ENCODE results near the gene NTN1. TPM values are rescaled to one million over a fixed set of nuclear protein-coding genes. Genes with fewer than 3 reads are reported as not detected.

The NTN1 gene
- total and polyA plus RNA-seq, 2 donors = 2.0 to 2.4 TPM

GRCh38 chr17:9026741-9027140 is 5.4 kb downstream of the NTN1 start:
- H3K27me3 ChIP-seq (ENCODE audit: control insufficient read depth in 2 of 2, insufficient read depth in 1 of 2, low read length in 1 of 2) = peaks cover 42 to 65% of the 10 kb centered on the region in 2 donors
- peaks cover 9 to 13% of the 10 kb centered on the region in 2 donors for H3K4me1 ChIP-seq (ENCODE audit: control insufficient read depth in 2 of 2, insufficient read depth in 2 of 2, low read length in 2 of 2)
- H3K27ac ChIP-seq (ENCODE audit: low read depth in 1 of 2, low read length in 1 of 2) = no peak overlapping the region
- no peaks in the 10 kb centered on the region for H3K36me3 ChIP-seq (ENCODE audit: control insufficient read depth in 2 of 2, insufficient read depth in 2 of 2, low read length in 1 of 2)
- no peak for DNase-seq (ENCODE audit: low read depth in 6 of 9, low spot score in 9 of 9)
- no peak overlapping the region for H3K4me3 ChIP-seq (ENCODE audit: low read length in 2 of 2)
- H3K9me3 ChIP-seq (ENCODE audit: control insufficient read depth in 2 of 2, insufficient read depth in 1 of 2, low read length in 1 of 2) = no peaks in the 10 kb centered on the region
- WGBS = 91% methylated on average over 8 of the region's 8 CpGs

GRCh38 chr17:9028202-9028987 is 7.1 kb downstream of the NTN1 start:
- Histone ChIP-seq H3K4me1 (ENCODE audit: control insufficient read depth in 2 of 2, insufficient read depth in 2 of 2, low read length in 2 of 2) (no peaks in the 10 kb centered on the region), H3K36me3 (ENCODE audit: control insufficient read depth in 2 of 2, insufficient read depth in 2 of 2, low read length in 1 of 2) (no peaks in the 10 kb centered on the region), H3K27me3 (ENCODE audit: control insufficient read depth in 2 of 2, insufficient read depth in 1 of 2, low read length in 1 of 2) (peaks cover 25 to 56% of the 10 kb centered on the region in 2 donors), H3K4me3 (ENCODE audit: low read length in 2 of 2) (no peak overlapping the region), H3K27ac (ENCODE audit: low read depth in 1 of 2, low read length in 1 of 2) (no peak overlapping the region), H3K9me3 (ENCODE audit: control insufficient read depth in 2 of 2, insufficient read depth in 1 of 2, low read length in 1 of 2) (no peaks in the 10 kb centered on the region)
- no peak for DNase-seq (ENCODE audit: low read depth in 6 of 9, low spot score in 9 of 9)
- 90% methylated on average over 11 of the region's 11 CpGs for WGBS

GRCh38 chr17:9028988-9029570 is 7.8 kb downstream of the NTN1 start:
- Histone ChIP-seq H3K27ac (ENCODE audit: low read depth in 1 of 2, low read length in 1 of 2) (no peak overlapping the region), H3K36me3 (ENCODE audit: control insufficient read depth in 2 of 2, insufficient read depth in 2 of 2, low read length in 1 of 2) (no peaks in the 10 kb centered on the region), H3K9me3 (ENCODE audit: control insufficient read depth in 2 of 2, insufficient read depth in 1 of 2, low read length in 1 of 2) (no peaks in the 10 kb centered on the region), H3K4me1 (ENCODE audit: control insufficient read depth in 2 of 2, insufficient read depth in 2 of 2, low read length in 2 of 2) (no peaks in the 10 kb centered on the region), H3K27me3 (ENCODE audit: control insufficient read depth in 2 of 2, insufficient read depth in 1 of 2, low read length in 1 of 2) (peaks cover 20 to 50% of the 10 kb centered on the region in 2 donors), H3K4me3 (ENCODE audit: low read length in 2 of 2) (no peak overlapping the region)
- DNase-seq (ENCODE audit: low read depth in 6 of 9, low spot score in 9 of 9) = no peak
- WGBS = 96% methylated on average over 13 of the region's 13 CpGs

- Histone ChIP-seq H3K27me3 (ENCODE audit: control insufficient read depth in 2 of 2, insufficient read depth in 1 of 2, low read length in 1 of 2) (peaks cover 0 to 22% of the 10 kb centered on the region in 2 donors), H3K9me3 (ENCODE audit: control insufficient read depth in 2 of 2, insufficient read depth in 1 of 2, low read length in 1 of 2) (no peaks in the 10 kb centered on the region), H3K27ac (ENCODE audit: low read depth in 1 of 2, low read length in 1 of 2) (no peak overlapping the region), H3K4me3 (ENCODE audit: low read length in 2 of 2) (no peak overlapping the region), H3K36me3 (ENCODE audit: control insufficient read depth in 2 of 2, insufficient read depth in 2 of 2, low read length in 1 of 2) (no peaks in the 10 kb centered on the region), H3K4me1 (ENCODE audit: control insufficient read depth in 2 of 2, insufficient read depth in 2 of 2, low read length in 2 of 2) (no peaks in the 10 kb centered on the region)
- DNase-seq (ENCODE audit: low read depth in 6 of 9, low spot score in 9 of 9) = no peak
- 94% methylated on average over 9 of the region's 9 CpGs for WGBS
These were observed 10.8 kb downstream of the NTN1 start for GRCh38 chr17:9032151-9032550.

DNA sequence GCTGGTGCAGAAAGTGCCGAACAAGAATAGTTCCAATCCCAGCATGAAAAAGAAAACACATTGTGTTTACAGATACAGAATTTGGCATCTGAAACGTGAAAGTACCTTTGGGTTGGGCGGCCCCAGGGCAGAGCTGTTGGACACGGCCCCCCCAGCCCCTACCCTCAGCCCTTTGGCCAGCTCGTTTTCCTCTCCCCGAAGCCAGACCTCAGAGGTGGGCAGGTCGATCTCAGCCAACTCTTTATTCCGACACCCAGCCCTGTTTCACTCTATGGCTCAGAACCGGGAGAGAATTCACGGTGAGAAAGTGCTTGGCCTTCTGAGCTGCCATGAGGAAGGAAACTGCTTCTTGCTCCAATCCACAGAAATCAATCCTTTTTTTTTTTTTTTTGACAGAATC is 11.3 kb downstream of the NTN1 start:
- Histone ChIP-seq H3K4me3 (ENCODE audit: low read length in 2 of 2) (no peak overlapping the region), H3K36me3 (ENCODE audit: control insufficient read depth in 2 of 2, insufficient read depth in 2 of 2, low read length in 1 of 2) (no peaks in the 10 kb centered on the region), H3K9me3 (ENCODE audit: control insufficient read depth in 2 of 2, insufficient read depth in 1 of 2, low read length in 1 of 2) (no peaks in the 10 kb centered on the region), H3K4me1 (ENCODE audit: control insufficient read depth in 2 of 2, insufficient read depth in 2 of 2, low read length in 2 of 2) (no peaks in the 10 kb centered on the region), H3K27me3 (ENCODE audit: control insufficient read depth in 2 of 2, insufficient read depth in 1 of 2, low read length in 1 of 2) (peaks cover 0 to 22% of the 10 kb centered on the region in 2 donors), H3K27ac (ENCODE audit: low read depth in 1 of 2, low read length in 1 of 2) (no peak overlapping the region)
- no peak for DNase-seq (ENCODE audit: low read depth in 6 of 9, low spot score in 9 of 9)
- WGBS = 93% methylated on average over 10 of the region's 10 CpGs

- Histone ChIP-seq H3K9me3 (ENCODE audit: control insufficient read depth in 2 of 2, insufficient read depth in 1 of 2, low read length in 1 of 2) (no peaks in the 10 kb centered on the region), H3K4me1 (ENCODE audit: control insufficient read depth in 2 of 2, insufficient read depth in 2 of 2, low read length in 2 of 2) (no peaks in the 10 kb centered on the region), H3K36me3 (ENCODE audit: control insufficient read depth in 2 of 2, insufficient read depth in 2 of 2, low read length in 1 of 2) (no peaks in the 10 kb centered on the region), H3K4me3 (ENCODE audit: low read length in 2 of 2) (no peak overlapping the region), H3K27me3 (ENCODE audit: control insufficient read depth in 2 of 2, insufficient read depth in 1 of 2, low read length in 1 of 2) (peaks cover 0 to 9% of the 10 kb centered on the region in 2 donors), H3K27ac (ENCODE audit: low read depth in 1 of 2, low read length in 1 of 2) (no peak overlapping the region)
- 97% methylated on average over 1 of the region's 1 CpG for WGBS
- DNase-seq (ENCODE audit: low read depth in 6 of 9, low spot score in 9 of 9) = no peak
These were observed 13.9 kb downstream of the NTN1 start for GRCh38 chr17:9035249-9035648.

DNA sequence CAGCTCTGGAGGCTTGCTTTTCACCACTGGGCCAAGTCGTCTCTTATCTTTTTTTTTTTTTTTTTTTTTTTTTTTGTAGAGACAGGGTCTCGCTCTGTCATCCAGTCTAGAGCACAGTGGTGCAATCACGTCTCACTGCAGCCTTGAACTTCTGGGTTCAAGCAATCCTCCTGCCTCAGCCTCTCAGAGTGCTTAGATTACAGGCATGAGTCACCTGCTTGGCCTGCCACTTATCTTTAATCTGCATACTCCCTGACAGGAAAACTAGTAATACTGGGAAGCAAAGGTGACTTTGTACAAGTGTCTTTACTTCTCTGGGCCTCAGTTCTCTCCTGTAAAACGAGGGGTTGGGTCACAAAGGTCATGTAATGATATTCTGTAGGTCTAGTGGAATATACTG is 15.0 kb downstream of the NTN1 start:
- Histone ChIP-seq H3K36me3 (ENCODE audit: control insufficient read depth in 2 of 2, insufficient read depth in 2 of 2, low read length in 1 of 2) (no peaks in the 10 kb centered on the region), H3K4me1 (ENCODE audit: control insufficient read depth in 2 of 2, insufficient read depth in 2 of 2, low read length in 2 of 2) (no peaks in the 10 kb centered on the region), H3K4me3 (ENCODE audit: low read length in 2 of 2) (no peak overlapping the region), H3K27ac (ENCODE audit: low read depth in 1 of 2, low read length in 1 of 2) (no peak overlapping the region), H3K9me3 (ENCODE audit: control insufficient read depth in 2 of 2, insufficient read depth in 1 of 2, low read length in 1 of 2) (no peaks in the 10 kb centered on the region), H3K27me3 (ENCODE audit: control insufficient read depth in 2 of 2, insufficient read depth in 1 of 2, low read length in 1 of 2) (peaks cover 0 to 9% of the 10 kb centered on the region in 2 donors)
- DNase-seq (ENCODE audit: low read depth in 6 of 9, low spot score in 9 of 9) = no peak
- WGBS = 87% methylated on average over 4 of the region's 4 CpGs

GRCh38 chr17:9037736-9038135 is 16.4 kb downstream of the NTN1 start:
- WGBS = 13% methylated on average over 2 of the region's 2 CpGs
- DNase-seq (ENCODE audit: low read depth in 6 of 9, low spot score in 9 of 9) = no peak
- H3K27me3 ChIP-seq (ENCODE audit: control insufficient read depth in 2 of 2, insufficient read depth in 1 of 2, low read length in 1 of 2) = no peaks in the 10 kb centered on the region

DNA sequence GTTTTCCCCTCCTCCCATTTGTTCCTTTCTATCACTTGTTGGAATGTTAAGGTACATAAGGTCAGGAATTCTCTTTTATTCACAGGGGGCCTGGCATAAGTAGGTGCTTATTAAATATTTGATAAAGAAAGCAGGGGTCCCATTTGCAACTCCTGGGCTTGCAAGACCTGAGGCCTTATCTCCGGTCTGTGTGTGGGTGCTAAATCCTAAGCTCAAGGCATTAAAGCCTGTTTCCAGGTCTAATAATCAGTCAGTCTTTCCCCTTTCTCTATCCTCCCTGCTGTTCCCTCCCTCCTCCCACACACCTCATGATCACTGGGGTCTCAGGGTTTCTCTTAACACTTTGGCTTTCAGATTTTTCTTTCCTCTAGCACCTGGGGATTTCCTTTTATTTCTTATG is 17.1 kb downstream of the NTN1 start:
- H3K4me3 ChIP-seq (ENCODE audit: low read length in 2 of 2) = no peak overlapping the region
- no peak for DNase-seq (ENCODE audit: low read depth in 6 of 9, low spot score in 9 of 9)
- 98% methylated on average over 1 of the region's 1 CpG for WGBS
- no peaks in the 10 kb centered on the region for H3K9me3 ChIP-seq (ENCODE audit: control insufficient read depth in 2 of 2, insufficient read depth in 1 of 2, low read length in 1 of 2)
- H3K27ac ChIP-seq (ENCODE audit: low read depth in 1 of 2, low read length in 1 of 2) = no peak overlapping the region
- H3K4me1 ChIP-seq (ENCODE audit: control insufficient read depth in 2 of 2, insufficient read depth in 2 of 2, low read length in 2 of 2) = no peaks in the 10 kb centered on the region
- H3K36me3 ChIP-seq (ENCODE audit: control insufficient read depth in 2 of 2, insufficient read depth in 2 of 2, low read length in 1 of 2) = no peaks in the 10 kb centered on the region
- H3K27me3 ChIP-seq (ENCODE audit: control insufficient read depth in 2 of 2, insufficient read depth in 1 of 2, low read length in 1 of 2) = no peaks in the 10 kb centered on the region

More at GRCh38 chr17:9037736-9038135, 16.4 kb downstream of the NTN1 start:
- Histone ChIP-seq H3K9me3 (ENCODE audit: control insufficient read depth in 2 of 2, insufficient read depth in 1 of 2, low read length in 1 of 2) (no peaks in the 10 kb centered on the region), H3K4me1 (ENCODE audit: control insufficient read depth in 2 of 2, insufficient read depth in 2 of 2, low read length in 2 of 2) (no peaks in the 10 kb centered on the region), H3K4me3 (ENCODE audit: low read length in 2 of 2) (no peak overlapping the region), H3K36me3 (ENCODE audit: control insufficient read depth in 2 of 2, insufficient read depth in 2 of 2, low read length in 1 of 2) (no peaks in the 10 kb centered on the region), H3K27ac (ENCODE audit: low read depth in 1 of 2, low read length in 1 of 2) (no peak overlapping the region)

Data from thymus (tissue), 11 donors.